OCI-LY1 (cell line): ENCODE measurements around the gene CDH4.

Experiments used
- H2AFZ ChIP-seq: fragments of 200-600 bp; sonication (generic), shearing (Covaris generic); 2 replicates; pipeline ENCODE4 v1.6.0; 2014; ENCODE audit warnings: antibody characterized with exemption, mild to moderate bottlenecking, low read length
- H3F3A ChIP-seq: fragments of 200-600 bp; sonication (generic), shearing (Covaris generic); 2 replicates; pipeline ENCODE4 v1.6.0; 2014; ENCODE audit warnings: mild to moderate bottlenecking, antibody characterized with exemption, low read length, moderate library complexity; ENCODE audit not compliant: insufficient read depth
- H3K27ac ChIP-seq: fragments of 200-600 bp; sonication (generic); 2 replicates; pipeline ENCODE4 v1.5.1; 2014; ENCODE audit warnings: low read length, mixed run types, mild to moderate bottlenecking, low read depth; ENCODE audit not compliant: poor library complexity, severe bottlenecking
- H3K27me3 ChIP-seq: fragments of 200-600 bp; sonication (generic); 2 replicates; pipeline ENCODE4 v1.6.0; 2014; ENCODE audit warnings: antibody characterized with exemption, mild to moderate bottlenecking, low read length, moderate library complexity; ENCODE audit not compliant: insufficient read depth
- H3K36me3 ChIP-seq: fragments of 200-600 bp; sonication (generic); 2 replicates; pipeline ENCODE4 v1.6.1; 2014; ENCODE audit warnings: mild to moderate bottlenecking, antibody characterized with exemption, low read length, moderate library complexity, mixed read lengths; ENCODE audit not compliant: insufficient read depth
- H3K4me1 ChIP-seq: fragments of 200-600 bp; sonication (generic); 2 replicates; pipeline ENCODE4 v1.5.1; 2014; ENCODE audit warnings: mild to moderate bottlenecking, low read length, moderate library complexity; ENCODE audit not compliant: insufficient read depth, severe bottlenecking
- H3K4me2 ChIP-seq: fragments of 200-600 bp; sonication (generic), shearing (Covaris generic); 2 replicates; pipeline ENCODE4 v1.6.1; 2014; ENCODE audit warnings: low read length
- H3K4me3 ChIP-seq: fragments of 200-600 bp; sonication (generic); 2 replicates; pipeline ENCODE4 v1.5.1; 2014; ENCODE audit warnings: low read length, low read depth, mild to moderate bottlenecking, mixed read lengths; ENCODE audit not compliant: poor library complexity, severe bottlenecking
- H3K79me2 ChIP-seq: fragments of 200-600 bp; shearing (Covaris generic); 2 replicates; pipeline ENCODE4 v1.6.1; 2016; ENCODE audit warnings: mixed run types, low read length, mixed read lengths; ENCODE audit not compliant: insufficient read depth
- H3K9ac ChIP-seq: fragments of 200-600 bp; sonication (generic), shearing (Covaris generic); 2 replicates; pipeline ENCODE4 v1.6.1; 2014; ENCODE audit warnings: mild to moderate bottlenecking, low read length, mixed read lengths
- H3K9me2 ChIP-seq: fragments of 200-600 bp; sonication (generic), shearing (Covaris generic); 2 replicates; pipeline ENCODE4 v1.6.1; 2014; ENCODE audit warnings: low read depth, mild to moderate bottlenecking, low read length, mixed read lengths
- H3K9me3 ChIP-seq: fragments of 200-600 bp; shearing (Covaris generic); 2 replicates; pipeline ENCODE4 v1.6.1; 2014; ENCODE audit warnings: low read length, mixed read lengths
- H4K20me1 ChIP-seq: fragments of 200-600 bp; sonication (generic), shearing (Covaris generic); 2 replicates; pipeline ENCODE4 v1.6.0; 2016; ENCODE audit warnings: mild to moderate bottlenecking, low read length; ENCODE audit not compliant: insufficient read depth
- CTCF ChIP-seq: fragments of 200-600 bp; sonication (generic), shearing (Covaris generic); IDR thresholded peaks from 2 replicates; pipeline ENCODE4 v1.5.1; 2017; ENCODE audit warnings: mild to moderate bottlenecking, antibody characterized with exemption, low read length, moderate library complexity, mixed read lengths
- EZH2 ChIP-seq: fragments of 200-600 bp; sonication (generic), shearing (Covaris generic); IDR thresholded peaks from 2 replicates; pipeline ENCODE4 v1.8.0; 2017; ENCODE audit warnings: borderline replicate concordance, mixed run types, mild to moderate bottlenecking, antibody characterized with exemption, low read length, moderate library complexity, mixed read lengths

Gene CDH4

GRCh38 chr20:61222699-61223098 lies 29.4 kb upstream of the CDH4 start:
- TF ChIP-seq EZH2 (no peak), CTCF (no peak)
- H3K4me3 ChIP-seq: no peak overlapping the region
- no peak overlapping the region for H2AFZ ChIP-seq
- no peaks in the 10 kb centered on the region for H3K27me3 ChIP-seq
- no peak overlapping the region for H3K27ac ChIP-seq
- no peaks in the 10 kb centered on the region for H4K20me1 ChIP-seq
- H3F3A ChIP-seq: no peaks in the 10 kb centered on the region
- H3K4me1 ChIP-seq: no peaks in the 10 kb centered on the region
- no peak overlapping the region for H3K4me2 ChIP-seq
- H3K9ac ChIP-seq: no peak overlapping the region
- no peaks in the 10 kb centered on the region for H3K36me3 ChIP-seq
- H3K79me2 ChIP-seq: no peaks in the 10 kb centered on the region
- H3K9me2 ChIP-seq: no peaks in the 10 kb centered on the region
- H3K9me3 ChIP-seq: no peaks in the 10 kb centered on the region

- H3K79me2 ChIP-seq: no peaks in the 10 kb centered on the region
- H4K20me1 ChIP-seq: no peaks in the 10 kb centered on the region
- H3K4me1 ChIP-seq: no peaks in the 10 kb centered on the region
- no peaks in the 10 kb centered on the region for H3K9me2 ChIP-seq
- no peak overlapping the region for H2AFZ ChIP-seq
- H3K9me3 ChIP-seq: no peaks in the 10 kb centered on the region
- H3K9ac ChIP-seq: no peak overlapping the region
- H3K27me3 ChIP-seq: no peaks in the 10 kb centered on the region
- H3K27ac ChIP-seq: no peak overlapping the region
- no peaks in the 10 kb centered on the region for H3F3A ChIP-seq
- H3K4me3 ChIP-seq: no peak overlapping the region
- no peak overlapping the region for H3K4me2 ChIP-seq
- TF ChIP-seq CTCF (no peak), EZH2 (no peak)
- no peaks in the 10 kb centered on the region for H3K36me3 ChIP-seq
Measured at GRCh38 chr20:61223121-61223520, 28.9 kb upstream of the CDH4 start.

GRCh38 chr20:61230166-61230565 lies 21.9 kb upstream of the CDH4 start:
- H4K20me1 ChIP-seq: no peaks in the 10 kb centered on the region
- no peak overlapping the region for H3K27ac ChIP-seq
- H3K9me3 ChIP-seq: no peaks in the 10 kb centered on the region
- H3K9ac ChIP-seq: no peak overlapping the region
- no peaks in the 10 kb centered on the region for H3K4me1 ChIP-seq
- H3K27me3 ChIP-seq: no peaks in the 10 kb centered on the region
- H3K9me2 ChIP-seq: no peaks in the 10 kb centered on the region
- no peaks in the 10 kb centered on the region for H3F3A ChIP-seq
- TF ChIP-seq CTCF (no peak), EZH2 (no peak)
- no peak overlapping the region for H2AFZ ChIP-seq
- H3K4me2 ChIP-seq: no peak overlapping the region
- H3K36me3 ChIP-seq: no peaks in the 10 kb centered on the region
- no peaks in the 10 kb centered on the region for H3K79me2 ChIP-seq
- no peak overlapping the region for H3K4me3 ChIP-seq
